ENCODE results near the gene TCEA3.

DNA sequence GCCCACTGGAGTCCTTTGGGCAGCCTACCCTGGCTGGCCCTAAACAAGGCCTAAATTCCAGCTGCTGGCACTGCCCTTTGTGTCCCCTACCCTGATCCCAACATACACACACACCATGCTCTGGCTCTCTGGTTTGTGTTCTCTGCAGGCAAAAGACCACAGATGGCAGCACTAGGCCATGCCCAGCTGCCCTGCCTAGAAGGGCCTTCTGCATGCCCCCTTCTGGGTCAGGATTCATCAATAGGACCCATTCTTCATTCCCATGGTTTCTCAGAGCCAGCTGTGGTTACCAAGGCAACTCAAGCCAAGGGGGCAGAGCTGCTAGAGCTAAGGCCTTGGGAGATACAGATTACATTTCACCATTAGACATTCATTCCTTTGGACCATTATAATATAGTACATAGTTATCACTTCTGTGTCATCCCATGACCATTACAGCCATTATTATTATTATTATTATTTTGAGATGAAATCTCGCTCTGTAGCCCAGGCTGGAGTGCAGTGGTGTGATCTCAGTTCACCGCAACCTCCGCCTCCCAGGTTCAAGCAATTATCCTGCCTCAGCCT lies 42.0 kb upstream of the TCEA3 start:
- TF ChIP-seq POLR2A (IDR thresholded peaks at IDR 0.05) = no peak
- TF ChIP-seq, protein P1, sequence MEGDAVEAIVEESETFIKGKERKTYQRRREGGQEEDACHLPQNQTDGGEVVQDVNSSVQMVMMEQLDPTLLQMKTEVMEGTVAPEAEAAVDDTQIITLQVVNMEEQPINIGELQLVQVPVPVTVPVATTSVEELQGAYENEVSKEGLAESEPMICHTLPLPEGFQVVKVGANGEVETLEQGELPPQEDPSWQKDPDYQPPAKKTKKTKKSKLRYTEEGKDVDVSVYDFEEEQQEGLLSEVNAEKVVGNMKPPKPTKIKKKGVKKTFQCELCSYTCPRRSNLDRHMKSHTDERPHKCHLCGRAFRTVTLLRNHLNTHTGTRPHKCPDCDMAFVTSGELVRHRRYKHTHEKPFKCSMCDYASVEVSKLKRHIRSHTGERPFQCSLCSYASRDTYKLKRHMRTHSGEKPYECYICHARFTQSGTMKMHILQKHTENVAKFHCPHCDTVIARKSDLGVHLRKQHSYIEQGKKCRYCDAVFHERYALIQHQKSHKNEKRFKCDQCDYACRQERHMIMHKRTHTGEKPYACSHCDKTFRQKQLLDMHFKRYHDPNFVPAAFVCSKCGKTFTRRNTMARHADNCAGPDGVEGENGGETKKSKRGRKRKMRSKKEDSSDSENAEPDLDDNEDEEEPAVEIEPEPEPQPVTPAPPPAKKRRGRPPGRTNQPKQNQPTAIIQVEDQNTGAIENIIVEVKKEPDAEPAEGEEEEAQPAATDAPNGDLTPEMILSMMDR (IDR thresholded peaks at IDR 0.05) = no peak
